T-helper 17 cell (primary cell): Measurements from ENCODE around the gene ZC3H7A. TPM values are rescaled to one million over a fixed set of nuclear protein-coding genes. Genes with fewer than 3 reads are reported as not detected.

Source experiments
- ATAC-seq: fragments of 150-1000 bp; cut with Tn5 transposase; 2 replicates; pipeline ENCODE4 v1.10.0; 2021; ENCODE audit warnings: mild to moderate bottlenecking, moderate library complexity
- DNase-seq, 3 donors: peaks; one replicate each; pipeline versions ENCODE4 v3.0.0 to v3.0.0-alpha.2; 2020 to 2021
- H3K9me3 ChIP-seq: one replicate; pipeline ENCODE4 v1.7.0; 2013; ENCODE audit warnings: low read length, mild to moderate bottlenecking; ENCODE audit not compliant: control insufficient read depth, poor library complexity, severe bottlenecking
- H3K27ac Mint-ChIP-seq: one replicate; pipeline ENCODE4 v1.8.0; 2022; ENCODE audit warnings: mild to moderate bottlenecking, moderate library complexity, mixed read lengths
- H3K27me3 Mint-ChIP-seq: one replicate; pipeline ENCODE4 v1.8.0; 2022; ENCODE audit warnings: mixed read lengths
- H3K36me3 Mint-ChIP-seq: one replicate; pipeline ENCODE4 v1.8.0; 2022; ENCODE audit warnings: low read depth, mixed read lengths
- H3K4me1 Mint-ChIP-seq: one replicate; pipeline ENCODE4 v1.8.0; 2022; ENCODE audit warnings: mild to moderate bottlenecking, mixed read lengths
- H3K4me3 Mint-ChIP-seq: one replicate; pipeline ENCODE4 v1.8.0; 2022; ENCODE audit warnings: mild to moderate bottlenecking, moderate library complexity, mixed read lengths
- total RNA-seq, 4 donors: library from RNA in 2 of 4; stranded (reverse) in 2 of 4; gene quantifications; one replicate each; pipeline ENCODE4 v1.2.3 and lab custom pipeline; 2022 to 2026

Gene ZC3H7A
- total RNA-seq, 2 donors from 2014 or later, result 111 to 117 TPM

DNA sequence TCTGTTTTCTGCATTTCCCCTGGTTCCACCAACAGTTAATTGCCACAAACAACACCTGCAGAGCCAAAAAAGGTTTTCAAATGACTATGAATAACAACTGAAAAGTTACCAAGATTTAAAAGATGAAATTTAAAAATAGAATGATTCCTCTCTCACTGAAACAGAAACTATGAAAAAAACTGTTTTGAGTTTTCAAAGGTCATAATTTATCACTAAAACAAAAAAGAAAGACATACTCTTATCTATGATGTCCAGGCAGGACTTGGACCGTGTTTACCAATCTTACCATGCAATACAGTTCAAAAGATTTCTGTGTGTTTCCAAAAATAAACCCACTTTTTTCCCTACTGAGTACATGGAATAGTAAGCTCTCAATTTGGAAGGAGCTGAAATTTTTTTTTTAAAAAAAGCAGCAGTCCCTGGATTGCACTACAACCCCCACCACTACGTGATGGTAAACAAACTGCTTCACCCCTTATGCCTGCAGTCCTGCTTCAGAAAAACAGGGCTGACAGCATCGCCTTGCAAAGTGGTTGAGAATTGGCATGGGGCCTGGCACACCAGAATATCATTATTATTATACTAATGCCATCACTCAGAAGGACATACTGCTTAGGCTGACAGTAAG is 62.9 kb downstream of the ZC3H7A start:
- no peaks in the 10 kb centered on the region for H3K9me3 ChIP-seq
- H3K27me3 Mint-ChIP-seq, result no peaks in the 10 kb centered on the region
- peaks cover 33% of the 10 kb centered on the region for H3K4me1 Mint-ChIP-seq
- H3K4me3 Mint-ChIP-seq, result no peak overlapping the region
- DNase-seq (no peak), ATAC-seq (no peak)
- no peak overlapping the region for H3K27ac Mint-ChIP-seq
- peaks cover 6% of the 10 kb centered on the region for H3K36me3 Mint-ChIP-seq

DNA sequence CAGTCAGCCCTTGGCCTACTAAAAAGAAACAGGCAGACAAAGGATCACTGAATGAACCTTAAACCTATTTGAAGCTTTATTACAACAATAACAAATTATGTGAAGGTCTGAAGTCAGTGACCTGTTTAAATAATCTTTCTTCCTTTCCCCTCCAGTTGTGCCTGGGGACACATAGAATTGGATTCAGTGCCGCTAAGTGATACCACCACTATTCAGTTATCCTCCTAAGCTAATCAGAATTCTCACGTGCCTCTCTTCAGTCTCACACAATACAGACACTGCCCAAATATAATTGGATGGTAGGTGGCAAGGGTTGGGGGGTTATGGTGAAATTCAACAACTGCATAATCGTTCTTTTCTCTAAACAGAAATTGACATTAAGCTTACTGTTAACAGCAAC is 65.8 kb downstream of the ZC3H7A start:
- Mint-ChIP-seq H3K4me1 (peaks cover 22% of the 10 kb centered on the region), H3K4me3 (no peak overlapping the region), H3K27ac (no peak overlapping the region), H3K27me3 (no peaks in the 10 kb centered on the region), H3K36me3 (peaks cover 3% of the 10 kb centered on the region)
- ATAC-seq (no peak), DNase-seq (no peak)
- no peaks in the 10 kb centered on the region for H3K9me3 ChIP-seq

DNA sequence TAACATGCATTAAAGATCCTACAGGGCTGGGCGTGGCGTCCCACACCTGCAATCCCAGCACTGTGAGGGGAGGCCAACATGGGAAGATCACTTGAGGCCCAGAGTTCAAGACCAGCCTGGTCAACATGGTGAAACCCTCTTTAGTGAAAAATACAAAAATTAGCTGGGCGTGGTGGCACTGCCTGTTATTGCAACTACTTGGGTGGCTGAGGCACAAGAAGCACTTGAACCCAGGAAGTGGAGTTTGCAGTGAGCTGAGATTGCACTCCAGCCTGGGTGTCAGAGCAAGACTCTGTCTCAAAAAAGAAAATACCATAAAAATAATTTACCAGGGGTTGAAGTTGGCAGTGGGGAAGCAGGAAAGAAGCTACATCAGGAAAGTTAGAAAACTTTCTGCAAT is 67.3 kb downstream of the ZC3H7A start:
- Mint-ChIP-seq H3K27me3 (no peaks in the 10 kb centered on the region), H3K36me3 (peaks cover 3% of the 10 kb centered on the region), H3K27ac (peak overlapping the region; percentile 84), H3K4me1 (peaks cover 24% of the 10 kb centered on the region), H3K4me3 (no peak overlapping the region)
- no peaks in the 10 kb centered on the region for H3K9me3 ChIP-seq
- no peak for DNase-seq
- ATAC-seq, result no peak

DNA sequence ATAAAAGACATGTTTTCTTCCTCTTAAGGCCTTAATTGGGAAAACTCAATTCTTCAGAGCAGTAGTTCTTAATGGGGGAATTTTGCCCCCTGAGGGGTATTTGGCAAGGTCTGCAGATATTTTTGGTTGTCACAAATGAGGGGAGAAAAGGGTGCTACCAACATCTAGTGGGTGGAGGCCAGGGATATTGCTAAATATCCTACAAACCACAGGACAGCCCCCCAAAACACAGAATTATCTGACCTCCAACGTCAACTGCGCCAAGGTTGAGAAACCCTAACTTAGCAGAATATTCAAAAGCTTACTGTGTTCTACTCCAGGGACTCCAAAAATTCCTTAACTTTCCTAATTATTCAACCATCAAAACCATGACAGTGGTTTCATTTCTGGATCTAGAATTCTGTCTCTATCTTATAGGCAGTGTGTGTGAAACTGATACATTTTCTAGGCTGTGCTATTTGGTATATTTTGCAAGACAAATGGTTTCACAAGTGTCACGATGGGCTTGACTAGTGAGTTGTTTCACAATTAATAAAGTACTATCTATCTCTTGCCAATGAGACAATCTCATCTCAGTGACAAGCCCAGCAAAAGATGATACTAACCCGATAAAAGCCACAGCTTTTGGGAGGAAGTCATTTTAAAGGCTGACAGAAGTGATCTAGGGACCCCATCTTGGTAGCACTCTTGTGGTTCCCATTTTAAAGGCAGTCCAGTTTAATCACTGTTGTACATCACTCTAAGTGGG is 69.1 kb downstream of the ZC3H7A start:
- DNase-seq, result no peak
- no peak overlapping the region for H3K27ac Mint-ChIP-seq
- H3K27me3 Mint-ChIP-seq, result no peaks in the 10 kb centered on the region
- H3K9me3 ChIP-seq, result no peaks in the 10 kb centered on the region
- H3K4me1 Mint-ChIP-seq, result peaks cover 26% of the 10 kb centered on the region
- H3K4me3 Mint-ChIP-seq, result no peak overlapping the region
- ATAC-seq, result peak; percentile 21
- no peaks in the 10 kb centered on the region for H3K36me3 Mint-ChIP-seq

DNA sequence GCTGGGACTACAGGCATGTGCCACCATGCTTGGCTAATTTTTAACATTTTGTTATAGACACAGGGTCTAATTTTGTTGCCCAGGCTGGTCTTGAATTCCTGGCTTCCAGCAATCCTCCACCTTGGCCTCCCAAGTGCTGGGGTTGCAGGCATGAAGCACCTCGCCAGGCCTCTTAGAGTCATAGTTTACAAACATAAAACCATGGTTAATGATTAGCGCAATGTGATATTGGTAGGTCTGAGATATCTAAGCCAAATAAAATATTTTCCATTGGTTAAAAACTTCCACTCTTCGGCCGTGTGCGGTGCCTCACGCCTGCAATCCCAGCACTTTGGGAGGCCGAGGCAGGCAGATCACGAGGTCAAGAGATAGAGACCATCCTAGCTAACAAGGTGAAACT is 71.0 kb downstream of the ZC3H7A start:
- ATAC-seq (no peak), DNase-seq (no peak)
- H3K4me3 Mint-ChIP-seq, result no peak overlapping the region
- H3K27ac Mint-ChIP-seq, result peak overlapping the region; percentile 34
- H3K4me1 Mint-ChIP-seq, result peaks cover 27% of the 10 kb centered on the region
- no peaks in the 10 kb centered on the region for H3K9me3 ChIP-seq
- no peaks in the 10 kb centered on the region for H3K27me3 Mint-ChIP-seq
- peaks cover 4% of the 10 kb centered on the region for H3K36me3 Mint-ChIP-seq

DNA sequence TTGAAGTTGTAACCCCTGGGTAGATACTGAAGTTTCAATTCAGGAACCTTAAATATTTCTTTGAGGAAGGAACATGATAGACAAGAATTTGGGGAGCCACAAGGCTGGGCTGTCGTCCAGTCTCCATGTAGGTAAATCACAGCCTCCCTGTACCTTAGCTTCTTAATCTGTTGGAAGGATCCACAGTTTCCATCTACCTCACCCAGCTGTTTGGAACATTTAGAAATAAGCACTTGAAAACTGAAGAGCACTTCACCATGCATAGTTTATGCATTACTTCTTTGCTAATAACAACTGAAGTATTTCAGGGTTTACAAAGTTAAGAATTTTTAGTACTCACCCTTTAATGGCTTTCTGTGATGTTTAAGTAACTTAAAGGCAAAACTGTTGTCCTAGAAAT is 71.6 kb downstream of the ZC3H7A start:
- ATAC-seq (no peak), DNase-seq (no peak)
- peaks cover 4% of the 10 kb centered on the region for H3K36me3 Mint-ChIP-seq
- H3K4me3 Mint-ChIP-seq, result no peak overlapping the region
- H3K27ac Mint-ChIP-seq, result no peak overlapping the region
- peaks cover 25% of the 10 kb centered on the region for H3K4me1 Mint-ChIP-seq
- H3K27me3 Mint-ChIP-seq, result no peaks in the 10 kb centered on the region
- H3K9me3 ChIP-seq, result no peaks in the 10 kb centered on the region

DNA sequence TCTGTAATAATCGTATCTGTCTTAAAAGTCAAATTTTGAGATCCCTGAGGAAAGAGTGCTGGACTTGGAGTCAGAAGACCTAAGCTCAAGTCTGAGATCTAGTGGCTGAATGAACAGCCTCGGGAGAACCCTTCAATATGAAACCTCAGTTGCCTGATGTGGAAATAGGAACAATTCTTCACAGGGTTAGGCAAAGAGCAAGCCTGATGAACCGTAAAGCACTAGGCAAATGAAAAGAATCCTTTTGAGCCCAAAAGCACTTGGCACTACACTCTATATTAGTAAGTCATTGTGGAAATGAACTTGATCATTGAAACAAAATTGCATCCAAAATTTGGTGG is 74.6 kb downstream of the ZC3H7A start:
- H3K9me3 ChIP-seq, result no peaks in the 10 kb centered on the region
- Mint-ChIP-seq H3K4me3 (no peak overlapping the region), H3K27ac (peak overlapping the region; percentile 83), H3K27me3 (no peaks in the 10 kb centered on the region), H3K4me1 (peaks cover 18% of the 10 kb centered on the region), H3K36me3 (peaks cover 11% of the 10 kb centered on the region)
- ATAC-seq (no peak), DNase-seq (no peak)

DNA sequence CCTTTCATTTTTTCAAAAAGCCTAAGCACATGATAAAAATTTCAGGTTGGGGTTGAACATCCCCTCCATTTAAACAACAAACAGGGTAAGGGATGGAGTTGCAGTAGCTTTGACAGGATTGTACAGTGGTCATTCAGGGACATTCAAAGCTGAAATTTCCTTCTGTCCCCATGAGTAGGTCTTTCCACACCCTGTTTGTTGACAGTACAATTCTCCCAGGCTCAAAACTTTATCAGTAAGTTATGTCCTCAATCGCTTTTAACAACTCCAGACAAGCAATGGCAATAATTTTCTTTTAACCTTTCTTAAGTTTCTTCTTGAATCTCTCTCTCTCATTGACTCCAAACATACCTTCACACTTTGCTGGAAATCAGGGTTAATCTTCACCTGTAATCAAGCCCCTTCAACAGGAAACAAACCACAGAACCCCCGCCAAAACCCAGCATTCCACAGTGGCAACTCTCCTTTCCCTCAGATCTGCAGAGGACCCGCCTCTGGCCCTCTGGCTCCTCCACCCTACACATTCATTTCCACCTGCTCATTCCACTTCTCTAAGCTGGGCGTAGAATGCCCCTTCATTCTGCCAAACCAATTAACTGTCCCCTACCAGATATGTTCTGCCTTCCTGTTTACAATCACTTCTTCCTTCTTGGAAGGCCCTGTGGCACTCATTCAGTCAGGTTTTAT is 75.1 kb downstream of the ZC3H7A start:
- ATAC-seq (no peak), DNase-seq (no peak)
- H3K36me3 Mint-ChIP-seq, result peaks cover 11% of the 10 kb centered on the region
- H3K4me1 Mint-ChIP-seq, result peaks cover 18% of the 10 kb centered on the region
- no peaks in the 10 kb centered on the region for H3K9me3 ChIP-seq
- no peak overlapping the region for H3K4me3 Mint-ChIP-seq
- H3K27me3 Mint-ChIP-seq, result no peaks in the 10 kb centered on the region
- peak overlapping the region; percentile 83 for H3K27ac Mint-ChIP-seq

DNA sequence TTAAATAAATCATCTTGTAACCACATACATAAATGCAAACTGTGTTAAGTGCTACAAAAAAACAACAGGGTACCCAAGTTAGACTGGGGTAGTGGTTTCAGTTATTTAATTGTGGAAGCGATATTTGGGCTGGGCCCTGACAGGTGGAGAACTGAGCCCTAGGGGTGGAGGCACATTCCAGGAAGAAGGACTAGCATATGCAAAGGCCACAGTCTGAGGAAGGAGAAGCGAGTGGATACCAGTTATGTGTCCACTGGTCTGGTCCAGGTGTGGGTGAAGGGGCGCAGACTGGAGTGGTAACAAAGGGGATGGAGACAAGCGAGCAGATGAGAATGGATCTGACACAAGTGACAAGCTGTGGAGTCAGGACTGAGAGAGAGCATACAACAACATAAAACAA is 77.3 kb downstream of the ZC3H7A start:
- peaks cover 21% of the 10 kb centered on the region for H3K4me1 Mint-ChIP-seq
- H3K9me3 ChIP-seq, result no peaks in the 10 kb centered on the region
- ATAC-seq (no peak), DNase-seq (no peak)
- H3K27me3 Mint-ChIP-seq, result no peaks in the 10 kb centered on the region
- H3K4me3 Mint-ChIP-seq, result no peak overlapping the region
- H3K36me3 Mint-ChIP-seq, result peaks cover 12% of the 10 kb centered on the region
- H3K27ac Mint-ChIP-seq, result peak overlapping the region; percentile 43

DNA sequence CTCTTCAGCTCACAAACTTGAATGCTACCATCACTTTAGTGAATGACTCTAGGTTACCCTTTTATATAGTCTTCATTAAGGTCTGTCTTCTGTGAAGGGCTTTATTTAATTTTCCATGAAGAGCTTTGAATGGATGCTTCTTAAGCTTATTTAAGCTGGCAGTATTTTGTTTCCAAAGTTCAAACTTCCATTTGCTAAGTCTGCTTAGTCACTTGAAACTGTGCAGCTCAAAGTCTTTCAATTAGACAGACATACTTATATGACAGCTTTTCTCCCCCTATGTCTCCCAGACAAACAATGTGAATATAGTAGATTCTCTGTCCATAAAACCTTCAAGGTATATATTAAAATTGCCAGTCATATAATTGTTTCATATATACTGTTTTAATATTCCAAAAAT is 77.9 kb downstream of the ZC3H7A start:
- Mint-ChIP-seq H3K4me1 (peaks cover 21% of the 10 kb centered on the region), H3K4me3 (no peak overlapping the region), H3K27me3 (no peaks in the 10 kb centered on the region), H3K27ac (peak overlapping the region; percentile 79), H3K36me3 (peaks cover 12% of the 10 kb centered on the region)
- DNase-seq, result no peak
- no peak for ATAC-seq
- H3K9me3 ChIP-seq, result no peaks in the 10 kb centered on the region

DNA sequence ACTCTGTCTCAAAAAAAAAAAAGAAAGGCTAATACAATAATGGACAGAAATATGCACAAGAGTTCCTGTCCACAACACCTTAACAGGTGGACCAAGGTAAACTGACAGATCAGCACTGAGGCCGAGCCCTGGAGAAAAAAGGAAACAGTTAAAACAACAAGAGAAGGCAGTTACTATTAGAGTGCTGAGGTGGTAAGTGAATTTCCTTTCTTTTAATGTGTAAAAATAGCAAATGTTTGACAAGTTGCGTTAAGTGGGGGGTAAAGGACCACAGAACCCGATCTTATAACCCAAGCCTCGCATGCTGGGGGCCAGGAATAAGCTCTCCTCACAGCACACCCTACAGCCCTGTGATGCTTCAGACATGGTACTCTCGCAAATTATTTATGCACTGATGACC is 79.2 kb downstream of the ZC3H7A start:
- H3K36me3 Mint-ChIP-seq, result peaks cover 12% of the 10 kb centered on the region
- no peak for ATAC-seq

DNA sequence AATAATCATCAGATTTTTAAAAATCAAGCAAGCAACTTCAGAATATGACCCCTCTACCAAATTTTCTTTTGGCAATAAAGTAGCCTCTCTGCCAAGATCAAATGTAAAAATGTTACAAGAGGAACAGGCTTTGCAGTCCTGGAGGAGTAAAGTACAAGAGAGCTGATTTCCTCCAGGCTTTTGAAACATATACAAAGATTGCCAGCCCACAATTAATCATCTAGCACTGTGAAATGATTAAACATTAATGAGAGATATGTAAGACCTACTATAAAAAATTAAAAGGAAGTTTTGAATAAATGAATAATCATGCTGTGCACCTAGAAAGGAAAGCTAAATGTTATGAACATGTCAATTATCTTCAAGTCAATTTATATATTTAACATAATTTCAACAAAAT is 80.7 kb downstream of the ZC3H7A start:
- H3K27ac Mint-ChIP-seq, result peak overlapping the region; percentile 79

More for the DNA sequence above, 79.2 kb downstream of the ZC3H7A start:
- H3K4me3 Mint-ChIP-seq, result no peak overlapping the region
- H3K27me3 Mint-ChIP-seq, result no peaks in the 10 kb centered on the region
- H3K9me3 ChIP-seq, result no peaks in the 10 kb centered on the region
- peak overlapping the region; percentile 79 for H3K27ac Mint-ChIP-seq
- H3K4me1 Mint-ChIP-seq, result peaks cover 17% of the 10 kb centered on the region
- no peak for DNase-seq

DNA sequence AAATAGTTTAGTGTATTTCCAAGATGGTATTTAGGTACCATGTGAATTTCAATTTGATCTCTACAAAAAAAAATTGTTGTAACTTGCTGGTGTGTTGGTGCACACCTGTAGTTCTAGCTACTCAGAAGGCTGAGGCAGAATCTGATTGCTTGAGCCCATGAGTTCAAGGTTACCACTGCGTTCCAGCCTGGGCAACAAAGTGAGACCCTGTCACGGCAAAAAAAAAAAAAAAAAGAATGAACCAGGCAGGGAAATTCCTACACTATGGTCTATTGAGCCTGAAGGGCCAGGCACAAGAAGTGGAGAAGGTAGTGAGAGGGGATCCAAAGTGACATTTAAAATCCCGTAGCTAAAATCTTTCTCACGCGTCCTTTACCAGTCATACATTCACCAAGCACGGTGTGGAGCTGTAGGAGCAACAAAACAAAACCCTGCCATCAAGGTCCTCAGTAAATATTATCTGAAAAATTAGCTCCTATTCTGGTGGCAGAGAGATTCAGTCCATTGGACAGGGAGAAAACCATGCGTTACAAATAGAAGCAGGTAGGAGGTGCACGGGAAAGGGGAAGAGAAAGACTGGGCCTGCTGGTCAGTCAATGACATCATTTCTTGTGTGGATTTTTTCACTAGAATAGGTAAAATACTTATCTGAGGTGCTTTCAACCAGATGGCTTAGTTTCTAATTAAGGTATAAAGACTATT is 81.7 kb downstream of the ZC3H7A start:
- H3K9me3 ChIP-seq, result no peaks in the 10 kb centered on the region
- no peak for DNase-seq
- Mint-ChIP-seq H3K36me3 (peaks cover 8% of the 10 kb centered on the region), H3K27ac (no peak overlapping the region), H3K4me1 (peaks cover 15% of the 10 kb centered on the region), H3K27me3 (no peaks in the 10 kb centered on the region), H3K4me3 (no peak overlapping the region)
- ATAC-seq, result no peak

More for the DNA sequence above, 80.7 kb downstream of the ZC3H7A start:
- H3K9me3 ChIP-seq, result no peaks in the 10 kb centered on the region
- no peak overlapping the region for H3K4me3 Mint-ChIP-seq
- ATAC-seq (no peak), DNase-seq (no peak)
- peaks cover 13% of the 10 kb centered on the region for H3K4me1 Mint-ChIP-seq
- no peaks in the 10 kb centered on the region for H3K27me3 Mint-ChIP-seq
- H3K36me3 Mint-ChIP-seq, result peaks cover 8% of the 10 kb centered on the region
